Lung (tissue), 12 donors: ENCODE results near the gene OFD1. TPM values are rescaled to one million over a fixed set of nuclear protein-coding genes. Genes with fewer than 3 reads are reported as not detected.

ENCODE experiments used
- ATAC-seq: fragments of 200-7000 bp; cut with Tn5 transposase; one replicate; pipeline ENCODE4 v1.9.1; 2020; ENCODE audit warnings: moderate number of reproducible peaks; ENCODE audit not compliant: insufficient read depth, low FRiP score
- DNase-seq, 3 donors: peaks; one replicate each; pipeline ENCODE4 v3.0.0-alpha.2; 2013 to 2017
- H3K27ac ChIP-seq, 2 donors: one replicate each; pipeline ENCODE4 v1.5.1; 2013; ENCODE audit warnings: mild to moderate bottlenecking in 2 of 2, moderate library complexity in 2 of 2, control low read depth in 1 of 2, inconsistent platforms in 1 of 2, low read depth in 1 of 2, low read length in 1 of 2
- H3K27me3 ChIP-seq, 3 donors: one replicate each; pipeline ENCODE4 v1.5.1; 2013; ENCODE audit warnings: low read length in 2 of 3; ENCODE audit not compliant: control insufficient read depth in 3 of 3, insufficient read depth in 3 of 3
- H3K36me3 ChIP-seq, 4 donors: one replicate each; pipeline ENCODE4 v1.5.1; 2013; ENCODE audit warnings: low read length in 4 of 4, mild to moderate bottlenecking in 1 of 4, moderate library complexity in 1 of 4; ENCODE audit not compliant: control insufficient read depth in 4 of 4, insufficient read depth in 4 of 4
- H3K4me1 ChIP-seq, 5 donors: one replicate each; pipeline ENCODE4 v1.5.1; 2013; ENCODE audit warnings: low read length in 5 of 5, mild to moderate bottlenecking in 2 of 5, moderate library complexity in 1 of 5; ENCODE audit not compliant: control insufficient read depth in 5 of 5, insufficient read depth in 5 of 5
- H3K4me3 ChIP-seq: one replicate; pipeline ENCODE4 v1.5.1; 2013; ENCODE audit warnings: mild to moderate bottlenecking, control low read depth, moderate library complexity
- H3K9ac ChIP-seq, 2 donors: one replicate each; pipeline ENCODE4 v1.5.1; 2013; ENCODE audit warnings: low read length in 2 of 2, control low read depth in 1 of 2; ENCODE audit not compliant: insufficient read depth in 1 of 2
- H3K9me3 ChIP-seq, 4 donors: one replicate each; pipeline ENCODE4 v1.5.1; 2013; ENCODE audit warnings: low read length in 3 of 4, mild to moderate bottlenecking in 1 of 4, moderate library complexity in 1 of 4; ENCODE audit not compliant: control insufficient read depth in 4 of 4, insufficient read depth in 3 of 4
- CTCF ChIP-seq: IDR thresholded peaks from 2 replicates; pipeline ENCODE4 v1.5.1; 2012; ENCODE audit warnings: mild to moderate bottlenecking; ENCODE audit errors: control extremely low read depth, extremely low read depth
- WGBS, 2 donors: extraction: QIAGEN DNeasy Blood & Tissue Kit; methylation state at CpG; one replicate each; pipeline ENCODE4 v1.1.7; 2013; 5-methylcytosine and 5-hydroxymethylcytosine counted together
- polyA plus RNA-seq, 2 donors: library from polyadenylated mRNA; stranded (reverse); fragments of 200-250 nt; gene quantifications; one replicate each; pipeline ENCODE4 v1.2.1, GENCODE V29; 2013
- total RNA-seq, 2 donors: library from RNA; depleted of rRNA in 1 of 2; stranded (reverse); fragments of >200 nt in 1 of 2; gene quantifications; one replicate each; pipeline ENCODE4 v1.2.1, GENCODE V29; 2014 to 2021
- donor health status: control.
- donor health status: control.
- donor health status: Bipolar disorder and iron deficiency.
- donor health status: healthy.
- donor health status: DM: yes; HTN: yes; CAD: no.

OFD1 gene
- total and polyA plus RNA-seq, 4 donors: 10.3 to 65.8 (median 34.6) TPM

GRCh38 chrX:13778916-13779315 lies 44.4 kb downstream of the OFD1 start:
- no peaks in the 10 kb centered on the region for H3K9me3 ChIP-seq
- peaks cover 0 to 31% (median 13%) of the 10 kb centered on the region in 3 donors for H3K27me3 ChIP-seq
- H3K4me1 ChIP-seq: no peaks in the 10 kb centered on the region
- H3K4me3 ChIP-seq: no peak overlapping the region
- H3K9ac ChIP-seq: no peak overlapping the region
- TF ChIP-seq CTCF: no peak
- 6 to 42% methylated on average over 2 of the region's 2 CpGs for WGBS, 2 donors
- no peak overlapping the region for H3K27ac ChIP-seq
- peaks cover 0 to 12% (median 6%) of the 10 kb centered on the region in 4 donors for H3K36me3 ChIP-seq
- DNase-seq (peak in 2 of 3 donors; percentile 45 to 66), ATAC-seq (no peak)

GRCh38 chrX:13780868-13781427 lies 46.4 kb downstream of the OFD1 start:
- Histone ChIP-seq H3K36me3 (peaks cover 0 to 4% (median under 1%) of the 10 kb centered on the region in 4 donors), H3K9me3 (no peaks in the 10 kb centered on the region), H3K27ac (no peak overlapping the region), H3K9ac (no peak overlapping the region), H3K27me3 (peaks cover 0 to 40% (median 19%) of the 10 kb centered on the region in 3 donors), H3K4me1 (no peaks in the 10 kb centered on the region), H3K4me3 (no peak overlapping the region)
- TF ChIP-seq CTCF: no peak
- no peak for ATAC-seq
- no peak for DNase-seq
- WGBS, 2 donors: 73 to 77% methylated on average over 7 of the region's 7 CpGs

- WGBS, 2 donors: 56 to 81% methylated on average over 8 of the region's 8 CpGs
- DNase-seq (no peak), ATAC-seq (no peak)
- Histone ChIP-seq H3K4me1 (no peaks in the 10 kb centered on the region), H3K27me3 (peaks cover 0 to 50% (median 25%) of the 10 kb centered on the region in 3 donors), H3K9me3 (no peaks in the 10 kb centered on the region), H3K27ac (no peak overlapping the region), H3K9ac (no peak overlapping the region), H3K4me3 (no peak overlapping the region), H3K36me3 (no peaks in the 10 kb centered on the region)
- TF ChIP-seq CTCF: no peak
Measured at GRCh38 chrX:13786048-13786447, 51.5 kb downstream of the OFD1 start.
